ENCODE measurements around the gene SLC25A38. TPM values are rescaled to one million over a fixed set of nuclear protein-coding genes. Genes with fewer than 3 reads are reported as not detected.

Gene SLC25A38
- polyA plus RNA-seq, 3 donors = 33.6 to 37.3 (median 36.2) TPM

DNA sequence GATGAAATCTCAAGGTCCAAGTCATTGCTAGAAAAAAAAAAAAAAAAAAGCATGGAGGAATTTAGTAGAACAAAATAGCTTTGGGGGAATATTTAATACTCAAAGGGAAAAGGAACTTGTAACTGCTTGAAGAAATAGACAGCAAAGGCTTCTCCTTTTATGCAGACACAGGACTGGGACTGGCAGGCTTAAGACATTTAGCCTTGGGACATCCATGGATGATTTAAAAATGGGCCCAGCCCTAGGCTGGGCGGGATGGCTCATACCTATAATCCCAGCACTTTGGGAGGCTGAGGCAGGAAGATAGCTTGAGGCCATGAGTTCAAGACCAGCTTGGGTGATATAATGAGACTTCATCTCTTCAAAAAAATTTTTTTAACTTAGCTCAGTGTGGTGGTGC is 43.1 kb downstream of the SLC25A38 start:
- no peak for DNase-seq

- no peak for DNase-seq
Measured at GRCh38 chr3:39427506-39427905, 44.3 kb downstream of the SLC25A38 start.

- no peak for DNase-seq
Measured at GRCh38 chr3:39428745-39429201, 45.6 kb downstream of the SLC25A38 start.

- DNase-seq = no peak
Measured at GRCh38 chr3:39429466-39429865, 46.3 kb downstream of the SLC25A38 start.

- no peak for DNase-seq
Measured at GRCh38 chr3:39432342-39432741, 49.2 kb downstream of the SLC25A38 start.

- DNase-seq = no peak
Measured at GRCh38 chr3:39433642-39434041, 50.5 kb downstream of the SLC25A38 start.

GRCh38 chr3:39434574-39434973 is 51.4 kb downstream of the SLC25A38 start:
- DNase-seq = no peak

- no peak for DNase-seq
Measured at GRCh38 chr3:39435006-39435748, 52.0 kb downstream of the SLC25A38 start.

- DNase-seq = no peak
Measured at GRCh38 chr3:39438880-39439279, 55.7 kb downstream of the SLC25A38 start.

DNA sequence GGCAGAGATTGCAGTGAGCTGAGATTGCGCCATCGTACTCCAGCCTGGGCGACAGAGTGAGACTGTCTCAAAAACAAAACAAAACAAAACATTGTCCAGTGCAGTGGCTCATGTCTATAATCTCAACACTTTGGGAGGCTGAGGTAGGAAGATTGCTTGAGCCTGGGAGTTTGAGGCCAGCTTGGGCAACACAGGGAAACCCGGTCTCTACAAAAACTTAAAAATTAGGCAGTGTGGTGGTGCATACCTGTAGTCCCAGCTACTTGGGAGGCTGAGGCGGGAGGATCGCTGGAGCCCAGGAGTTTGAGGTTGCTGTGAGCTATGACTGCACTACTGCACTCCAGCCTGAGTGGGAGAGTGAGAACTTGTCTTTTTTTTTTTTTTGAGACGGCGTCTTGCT is 57.1 kb downstream of the SLC25A38 start:
- DNase-seq = no peak

GRCh38 chr3:39443530-39443929 is 60.4 kb downstream of the SLC25A38 start:
- no peak for DNase-seq

DNA sequence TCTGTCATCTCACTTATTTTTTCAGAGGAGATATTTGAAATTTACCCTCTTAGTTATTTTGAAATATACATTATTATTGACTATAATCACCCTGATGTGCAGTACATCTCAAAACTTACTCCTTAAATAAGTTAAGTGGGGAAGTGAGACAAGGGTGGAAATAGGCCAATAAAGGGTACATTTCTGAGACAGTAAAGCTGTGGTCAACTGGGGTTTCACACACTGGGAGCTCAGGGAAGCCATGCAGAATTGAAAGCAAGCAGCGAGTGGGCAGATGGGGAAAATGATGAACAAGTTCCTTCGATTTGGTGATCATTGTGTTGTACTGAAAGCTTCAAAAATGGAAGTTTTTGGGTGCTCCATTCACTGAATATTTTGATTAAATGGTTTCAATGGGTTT is 62.8 kb downstream of the SLC25A38 start:
- no peak for DNase-seq

DNA sequence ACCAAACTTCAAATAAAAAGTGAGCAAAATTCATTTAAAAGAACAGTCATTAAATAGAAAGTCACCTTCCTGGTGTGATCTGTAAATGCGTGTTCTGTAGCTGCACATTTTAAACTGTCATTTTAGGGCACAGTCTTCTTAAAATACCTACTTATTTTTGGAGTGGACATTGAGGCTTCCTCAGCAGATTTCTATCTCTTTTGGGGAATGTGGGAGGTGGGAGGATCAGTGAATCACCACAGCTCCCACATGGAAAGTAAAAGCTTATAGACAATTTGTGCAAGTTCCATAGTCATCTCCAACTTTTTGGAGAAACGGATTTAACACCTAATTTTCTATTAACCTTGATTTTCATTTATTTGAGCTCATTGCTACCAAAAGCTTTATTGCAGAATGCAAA is 63.3 kb downstream of the SLC25A38 start:
- DNase-seq = no peak

Other genes starting within 250 kb of the SLC25A38 start
- 1 to 10 TPM; 8.8 to 9.3 (median 8.8) TPM for gene CSRNP1, start 229.8 kb upstream of the SLC25A38 start, polyA plus RNA-seq (ENCODE audit: insufficient read length in 3 of 3)
- under 1 TPM; 0.13 to 0.25 (median 0.15) TPM for gene XIRP1, start 190.8 kb upstream of the SLC25A38 start, polyA plus RNA-seq (ENCODE audit: insufficient read length in 3 of 3)
- gene CX3CR1, start 103.3 kb upstream of the SLC25A38 start, polyA plus RNA-seq (ENCODE audit: insufficient read length in 3 of 3) = 1 to 10 TPM; 3.4 to 5.8 (median 3.9) TPM
- gene CCR8, start 53.7 kb upstream of the SLC25A38 start, polyA plus RNA-seq (ENCODE audit: insufficient read length in 3 of 3) = not detected
- gene RPSA, start 23.4 kb downstream of the SLC25A38 start, polyA plus RNA-seq (ENCODE audit: insufficient read length in 3 of 3) = 1,000 to 10,000 TPM; 1,396 to 1,653 (median 1,593) TPM
- gene MOBP, start 84.3 kb downstream of the SLC25A38 start, polyA plus RNA-seq (ENCODE audit: insufficient read length in 3 of 3) = under 1 TPM; 0.13 to 0.30 (median 0.14) TPM